ENCODE data around the gene CHST14.

Gene CHST14, protein sequence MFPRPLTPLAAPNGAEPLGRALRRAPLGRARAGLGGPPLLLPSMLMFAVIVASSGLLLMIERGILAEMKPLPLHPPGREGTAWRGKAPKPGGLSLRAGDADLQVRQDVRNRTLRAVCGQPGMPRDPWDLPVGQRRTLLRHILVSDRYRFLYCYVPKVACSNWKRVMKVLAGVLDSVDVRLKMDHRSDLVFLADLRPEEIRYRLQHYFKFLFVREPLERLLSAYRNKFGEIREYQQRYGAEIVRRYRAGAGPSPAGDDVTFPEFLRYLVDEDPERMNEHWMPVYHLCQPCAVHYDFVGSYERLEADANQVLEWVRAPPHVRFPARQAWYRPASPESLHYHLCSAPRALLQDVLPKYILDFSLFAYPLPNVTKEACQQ

DNA sequence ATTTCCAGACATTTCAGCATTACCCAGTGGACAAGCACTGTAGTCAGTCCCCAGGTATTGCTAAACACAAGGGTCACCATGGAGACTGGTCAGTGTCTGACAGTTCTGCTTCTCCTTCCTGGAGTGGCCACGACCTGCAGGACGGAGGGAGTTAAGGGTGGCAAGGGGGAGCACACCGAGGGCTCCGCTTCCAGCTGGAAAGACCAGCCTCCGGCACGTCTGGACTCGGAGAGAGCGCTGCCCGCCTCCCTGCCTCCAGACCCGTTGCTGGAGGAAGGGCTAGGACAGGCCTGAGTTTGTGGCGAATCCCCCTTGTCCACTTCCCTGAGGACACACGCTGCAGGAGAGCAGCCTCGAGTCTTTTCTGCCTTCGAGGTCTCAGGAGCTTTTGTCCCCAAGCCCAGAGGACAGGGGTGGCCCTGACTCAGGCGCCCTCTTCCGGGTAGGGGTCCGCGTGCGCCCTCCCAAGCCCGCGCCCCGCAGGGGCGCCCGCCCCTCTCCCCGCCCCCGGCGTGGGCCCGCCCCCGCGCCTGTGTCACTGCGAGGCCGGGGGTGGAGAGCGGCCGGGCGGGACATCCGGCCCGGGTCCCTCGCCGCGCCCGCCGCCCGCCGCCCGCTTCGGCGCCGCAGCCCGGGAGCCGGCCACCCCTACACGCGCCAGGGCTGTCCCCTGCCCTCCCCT is at the start of gene CHST14:
CHST14 (plus strand) TSS at position 562 of the 682 bp plus-strand sequence. CDS start 230 bp downstream, outside the sequence.
- DNase-seq (ENCODE audit: low read depth), result peak; percentile 51

DNA sequence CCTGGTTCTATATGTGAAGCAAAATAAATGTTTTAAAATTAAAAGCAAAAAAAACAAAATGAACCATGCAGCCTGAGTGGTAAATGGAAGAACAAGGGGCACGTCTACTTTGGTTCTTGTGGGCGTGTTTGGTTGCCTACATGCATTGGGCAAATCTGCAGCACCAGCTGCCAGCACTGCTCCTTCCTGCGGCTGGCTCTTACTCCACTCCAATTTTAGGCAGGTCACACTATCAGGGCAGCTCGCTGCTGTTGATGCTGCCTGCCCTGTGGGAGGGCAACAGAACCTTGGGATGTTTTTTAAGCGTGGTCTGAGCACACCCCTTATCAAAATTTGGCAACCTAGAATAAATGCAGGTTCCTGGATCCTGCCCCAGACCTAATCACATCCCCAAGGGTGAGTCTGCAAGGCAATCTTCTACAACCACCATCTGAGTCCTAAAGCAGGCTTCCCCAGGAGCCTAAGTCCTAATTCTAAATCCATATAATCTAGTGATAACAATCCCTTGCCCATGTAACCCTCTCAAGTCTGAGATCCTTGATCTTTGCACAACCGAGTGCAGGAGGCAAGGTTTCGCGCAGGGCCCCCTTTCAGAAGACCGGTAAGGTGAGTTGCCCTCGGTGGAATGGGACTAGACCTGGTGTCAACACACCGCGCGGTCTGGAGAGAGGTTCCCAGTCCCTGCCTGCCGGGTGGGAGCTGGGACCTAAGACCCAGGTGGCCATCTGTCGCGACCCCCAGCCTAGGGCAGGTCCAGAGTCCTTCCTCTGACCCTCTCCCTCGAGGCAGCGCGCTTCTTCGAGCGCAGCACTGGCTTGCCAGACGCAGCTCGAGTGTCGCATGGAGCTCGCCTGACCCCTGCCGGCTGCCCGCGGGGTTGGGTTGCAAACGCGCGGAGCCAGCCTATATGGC is 49.3 kb upstream of the CHST14 start:
- DNase-seq (ENCODE audit: low read depth), result peak; percentile 62

DNA sequence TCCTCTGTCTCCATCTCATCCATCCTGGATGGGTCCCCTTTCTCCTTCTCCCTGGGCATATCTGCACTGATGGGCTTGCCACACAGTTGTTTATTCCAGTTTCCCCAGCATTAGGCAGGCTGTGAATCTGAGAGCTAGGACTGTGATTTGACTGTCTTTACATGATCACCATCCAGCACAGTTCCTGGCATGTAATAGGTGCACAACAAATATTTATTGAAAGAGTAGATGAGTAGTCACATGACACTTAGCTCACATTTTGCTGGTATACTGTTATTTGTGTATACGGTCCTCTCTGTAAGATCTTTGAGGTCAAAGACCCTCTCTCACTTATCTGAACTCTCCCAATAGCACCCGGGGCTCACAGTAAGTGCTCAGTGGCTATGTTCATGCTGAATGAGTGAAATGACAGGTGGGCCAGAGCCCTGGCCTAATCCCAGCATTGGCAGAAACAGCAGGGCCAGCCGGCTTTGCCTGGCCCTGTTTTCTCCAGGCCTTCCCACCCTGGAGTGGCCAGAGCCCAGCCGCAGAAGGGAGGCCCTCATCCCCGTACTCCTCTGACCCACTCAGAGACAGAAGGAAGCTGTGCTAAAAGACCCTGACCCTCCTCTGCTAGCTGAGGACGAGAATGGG is 46.2 kb upstream of the CHST14 start:
- no peak for DNase-seq (ENCODE audit: low read depth)

DNA sequence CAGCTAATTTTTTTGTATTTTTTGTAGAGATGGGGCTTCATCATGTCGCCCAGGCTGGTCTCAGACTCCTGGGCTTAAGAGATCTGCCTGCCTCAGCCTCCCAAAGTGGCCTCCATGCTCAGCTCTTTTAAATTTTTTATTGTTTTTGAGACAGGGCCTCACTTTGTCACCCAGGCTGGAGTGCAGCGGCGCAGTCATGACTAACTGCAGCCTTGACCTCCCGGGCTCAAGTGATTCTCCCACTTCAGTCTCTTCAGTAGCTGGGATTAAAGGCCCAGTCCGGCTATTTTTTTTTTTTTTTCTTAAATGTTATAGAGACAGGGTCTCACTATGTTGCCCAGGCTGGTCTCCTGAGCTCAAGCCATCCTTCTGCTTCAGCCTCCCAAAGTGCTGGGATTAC is 45.1 kb upstream of the CHST14 start:
- no peak for DNase-seq (ENCODE audit: low read depth)

DNA sequence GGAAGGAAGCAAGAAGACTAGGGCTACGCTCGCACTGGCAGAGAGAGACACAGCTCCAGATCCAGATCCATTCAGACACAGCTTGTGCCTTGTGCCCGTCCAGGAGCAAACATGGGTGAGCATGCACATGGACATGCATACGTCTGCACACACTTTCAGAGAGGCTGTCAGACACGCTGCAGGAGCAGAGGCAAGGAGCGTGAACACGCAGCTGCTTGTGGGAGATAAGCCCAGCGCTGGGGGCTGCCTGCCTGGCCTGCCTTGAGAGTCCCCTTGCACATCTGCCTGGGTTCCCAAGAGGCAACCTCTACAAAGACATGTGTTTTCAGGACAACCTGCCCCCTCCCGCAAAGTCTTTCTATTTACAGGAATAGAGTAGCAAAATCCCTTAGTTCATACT is 43.6 kb upstream of the CHST14 start:
- DNase-seq (ENCODE audit: low read depth), result no peak

DNA sequence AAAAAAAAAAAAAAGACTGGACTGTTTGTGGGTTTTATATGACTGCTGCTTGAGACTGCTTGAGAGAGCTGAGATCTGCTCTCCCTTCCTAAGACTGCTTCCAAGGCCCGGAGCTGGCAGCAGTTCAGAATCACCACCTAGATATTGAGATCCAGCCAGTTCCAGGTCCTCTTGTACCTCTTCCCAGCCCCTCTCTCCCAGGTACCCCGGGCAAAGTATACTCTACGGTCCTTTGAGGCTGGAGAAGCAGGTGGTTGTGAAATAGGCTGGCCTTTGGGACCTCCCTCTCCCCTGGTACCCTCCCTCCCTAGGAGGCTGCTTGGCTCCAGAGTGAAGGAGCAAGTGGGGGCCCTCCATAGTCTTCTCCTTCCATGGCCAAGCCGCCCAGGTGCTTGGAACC is 42.6 kb upstream of the CHST14 start:
- no peak for DNase-seq (ENCODE audit: low read depth)

DNA sequence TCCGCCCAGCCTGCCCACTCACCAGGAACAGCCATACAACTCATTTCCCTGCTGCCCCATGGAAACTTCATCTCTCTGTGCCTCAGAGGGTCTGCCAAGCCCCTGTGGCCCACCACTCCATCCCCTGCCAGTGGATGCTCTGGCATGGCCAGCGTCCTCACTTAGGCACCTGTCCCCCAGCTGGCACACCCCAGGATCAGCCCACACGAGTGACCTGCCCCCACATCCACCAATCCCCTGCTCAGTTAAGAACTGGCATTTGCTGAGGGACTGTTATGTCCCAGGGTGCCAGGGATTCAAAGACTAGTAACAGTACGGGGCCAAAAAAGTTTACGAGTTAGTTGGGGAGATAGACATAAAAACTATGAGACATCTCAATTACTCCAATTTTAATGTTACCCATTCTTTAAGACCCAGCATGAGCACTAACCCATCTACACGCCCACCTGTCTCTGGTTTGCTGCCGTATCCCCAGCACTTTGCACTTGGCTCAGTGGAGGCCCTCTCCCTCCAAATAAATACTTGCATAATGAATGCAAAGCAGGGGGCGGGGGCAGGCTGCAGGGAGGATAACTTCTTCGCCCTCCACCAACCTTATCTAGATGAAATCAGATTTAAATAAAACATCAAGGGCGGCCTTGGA is 41.6 kb upstream of the CHST14 start:
- DNase-seq (ENCODE audit: low read depth), result no peak

DNA sequence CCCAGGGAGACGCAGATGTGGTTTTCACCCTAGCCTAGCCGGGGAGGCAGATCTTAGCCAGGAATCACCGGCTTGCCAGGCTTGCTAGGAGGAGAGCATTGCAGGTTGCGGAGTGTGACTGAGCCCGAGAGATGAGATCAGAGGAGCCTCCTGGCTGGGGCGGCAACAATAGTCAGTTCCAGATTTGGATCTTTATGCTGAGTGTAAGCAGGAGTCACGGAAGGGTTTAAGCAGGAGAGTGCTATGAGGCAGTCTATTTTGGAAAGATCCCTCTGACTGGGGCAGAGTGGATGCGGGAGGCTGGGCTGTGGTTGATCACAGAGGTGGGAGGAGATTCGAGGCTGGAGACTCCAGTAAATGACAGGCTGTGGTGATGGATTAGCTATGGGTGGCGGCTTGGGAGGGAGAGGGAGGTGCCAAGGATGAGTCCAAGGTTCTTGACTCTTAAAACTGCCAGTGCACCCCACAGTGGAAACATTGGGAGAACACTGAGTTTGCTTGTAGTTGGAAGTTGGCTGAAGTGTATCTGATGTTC is 40.4 kb upstream of the CHST14 start:
- no peak for DNase-seq (ENCODE audit: low read depth)

DNA sequence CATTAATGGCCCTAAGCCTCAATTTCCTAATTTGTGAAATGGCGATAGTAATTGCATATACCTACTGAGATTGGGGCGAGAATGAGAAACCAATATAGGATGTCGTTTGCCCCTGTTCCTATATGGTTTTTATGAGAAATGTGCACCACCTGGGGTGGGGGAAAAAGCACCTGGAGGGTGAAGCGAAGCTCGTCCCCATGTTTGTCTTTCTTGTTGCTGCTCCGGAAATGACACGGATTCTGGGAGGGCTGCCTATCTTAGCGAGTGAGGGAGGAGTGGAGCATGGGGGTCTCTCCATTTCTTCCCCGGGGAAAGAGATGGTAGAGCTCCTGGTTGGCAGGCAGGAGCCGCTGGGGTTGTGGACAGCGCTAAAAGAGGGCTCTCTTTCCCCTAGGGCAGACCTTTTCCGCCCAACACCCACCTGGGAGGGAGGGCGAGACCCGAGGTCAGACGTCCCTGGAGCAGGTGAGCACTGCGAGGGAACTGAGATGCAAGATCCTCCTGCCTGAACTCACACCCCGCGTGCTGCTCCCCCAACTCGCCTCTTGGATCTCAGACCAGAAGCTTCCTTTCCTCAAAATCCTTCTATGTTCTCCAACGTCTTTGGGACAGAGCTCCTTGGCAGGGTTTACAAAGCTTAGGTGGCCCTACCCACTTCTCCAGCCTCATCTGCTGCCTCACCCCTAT is 35.6 kb upstream of the CHST14 start:
- DNase-seq (ENCODE audit: low read depth), result no peak

DNA sequence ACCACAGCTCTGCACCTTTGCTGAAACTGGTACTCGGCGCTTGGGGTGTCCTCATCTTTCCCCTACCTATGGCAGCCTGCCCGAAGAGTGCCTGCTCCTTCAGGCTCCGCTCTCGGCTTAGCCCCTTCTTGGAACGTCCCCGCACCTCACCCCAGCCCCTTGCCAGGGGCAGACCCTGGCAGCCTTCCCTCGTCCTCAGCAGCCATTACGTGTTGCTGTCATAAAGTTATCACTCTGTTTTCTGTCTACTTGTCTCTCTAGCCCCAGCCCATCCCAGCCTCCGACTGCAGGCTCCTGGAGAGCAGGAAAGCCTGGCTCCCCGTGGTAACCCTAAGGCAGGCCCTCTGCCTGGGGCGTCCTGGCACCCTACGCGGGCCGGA is 35.1 kb upstream of the CHST14 start:
- DNase-seq (ENCODE audit: low read depth), result no peak

DNA sequence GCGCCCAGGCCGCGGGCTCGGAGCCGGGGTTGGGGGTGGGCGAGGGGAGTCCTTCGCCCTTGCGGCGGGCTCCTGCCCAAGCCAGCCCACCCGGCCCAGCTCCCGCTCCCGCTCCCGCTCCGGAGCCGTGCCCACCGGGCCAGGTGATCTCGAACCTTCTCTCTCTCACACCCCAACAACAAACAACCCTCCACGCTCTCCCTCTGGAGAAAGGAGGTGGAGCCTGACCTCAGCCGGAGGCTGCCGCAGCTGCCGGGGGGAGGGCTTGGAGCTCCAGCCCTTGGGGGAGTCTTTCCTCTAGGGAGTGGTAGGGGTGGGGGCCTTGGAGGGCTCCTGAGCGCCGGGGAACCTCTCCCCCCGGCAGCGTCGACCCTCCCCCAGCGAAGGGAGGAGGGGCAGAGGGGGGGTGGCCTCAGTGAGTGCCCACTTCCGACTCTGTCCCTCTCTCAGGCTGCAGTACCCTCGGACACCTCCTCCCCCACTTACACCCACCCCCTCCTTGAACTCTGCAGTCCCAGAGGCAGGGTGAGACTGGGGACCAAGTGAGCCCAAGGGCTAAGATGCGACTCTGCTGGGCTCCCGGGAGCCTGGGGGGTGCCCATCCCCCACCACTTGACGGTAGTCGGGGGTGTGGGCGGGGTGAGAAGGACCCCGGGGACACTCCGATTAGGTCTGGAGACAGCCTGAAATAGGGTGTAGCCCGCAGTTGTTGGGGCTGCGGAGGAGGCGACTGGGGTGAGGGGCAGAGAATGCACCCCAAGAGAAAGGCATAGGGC is 34.5 kb upstream of the CHST14 start:
- no peak for DNase-seq (ENCODE audit: low read depth)

DNA sequence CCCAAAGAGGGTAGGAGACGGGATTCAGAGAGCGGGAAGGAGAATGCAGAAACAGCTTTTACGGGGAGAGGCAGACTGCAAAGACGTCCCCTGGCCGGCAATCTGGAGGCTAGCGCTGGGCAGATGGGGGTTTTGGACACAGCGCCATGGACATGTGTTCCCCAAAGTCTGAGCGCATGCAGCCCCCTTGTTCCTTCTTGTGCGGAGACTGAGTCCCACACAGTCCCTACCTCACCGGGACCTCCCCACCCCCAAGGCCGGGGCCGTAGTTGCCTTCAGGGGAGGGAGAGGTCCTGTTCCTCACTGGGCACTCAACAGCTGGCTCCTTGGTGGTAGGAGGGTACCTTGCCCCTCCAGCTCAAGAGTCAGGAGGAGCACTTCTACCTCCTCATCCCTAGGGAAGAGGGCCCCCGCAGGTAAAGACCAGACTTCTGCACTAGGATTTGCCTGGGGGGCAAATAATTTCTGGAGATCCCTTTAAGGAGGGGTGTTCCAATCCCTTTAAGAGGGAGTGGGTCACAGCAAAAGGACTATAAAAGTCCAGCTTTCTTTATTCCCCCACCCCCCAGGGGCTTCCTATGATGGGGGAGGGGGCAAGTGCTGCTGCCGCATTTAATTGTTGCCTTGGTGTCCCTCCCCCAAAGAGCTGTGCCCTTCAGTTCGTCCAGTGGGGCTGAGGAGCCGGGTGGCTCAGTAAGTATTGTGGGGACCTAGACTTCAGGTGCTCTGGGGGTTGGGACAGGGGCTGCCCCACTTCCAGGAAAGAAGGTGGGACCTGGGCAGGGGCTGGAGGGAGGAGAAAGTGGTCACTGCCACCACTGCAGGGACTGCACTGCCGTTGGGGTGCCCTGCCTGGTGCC is 33.7 kb upstream of the CHST14 start:
- DNase-seq (ENCODE audit: low read depth), result no peak

DNA sequence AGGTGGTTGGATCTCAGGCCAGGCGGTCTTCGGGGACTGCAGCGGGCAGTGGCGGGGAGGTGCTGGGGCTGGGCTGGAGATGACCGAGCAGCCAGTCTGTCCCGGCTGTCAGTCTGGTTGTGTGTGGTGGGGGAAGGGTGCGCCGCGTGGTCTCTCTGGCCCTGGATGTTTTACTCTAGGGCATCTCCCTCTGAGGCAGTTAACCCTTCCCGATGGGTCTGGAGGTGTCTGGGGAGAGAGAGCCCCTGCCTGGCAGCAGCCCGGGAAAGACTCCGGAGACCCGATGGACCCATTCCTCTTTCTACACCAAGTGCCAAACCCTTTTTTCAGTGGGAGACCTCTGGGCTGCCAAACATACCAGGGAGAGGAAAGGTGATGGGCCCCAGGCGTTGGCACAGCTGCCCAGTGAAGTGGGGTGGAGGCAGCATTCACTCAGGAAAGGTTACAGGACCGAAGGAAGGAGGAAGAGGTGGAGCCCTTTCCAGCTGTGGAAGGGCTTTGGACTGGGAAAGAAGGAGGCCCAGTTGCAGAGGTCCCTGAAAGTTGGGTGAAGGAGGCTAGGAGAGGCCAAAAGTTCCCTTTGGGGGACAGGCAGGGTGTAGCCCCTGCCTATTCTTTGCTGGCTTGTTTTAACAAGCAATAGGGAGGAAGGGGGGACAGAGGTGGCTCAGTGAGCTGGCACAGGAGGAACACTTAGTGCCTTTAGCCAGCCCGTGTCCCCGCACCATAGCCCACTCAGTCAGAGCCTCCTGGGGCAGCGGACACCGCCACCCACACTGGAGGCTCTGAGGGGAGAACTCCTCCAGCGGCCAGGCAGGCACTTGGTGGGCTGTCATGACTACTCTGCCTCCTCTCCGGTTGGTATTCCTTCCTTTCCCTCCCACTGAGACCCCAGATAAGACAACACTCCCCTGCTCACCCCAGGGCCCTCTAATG is 32.8 kb upstream of the CHST14 start:
- DNase-seq (ENCODE audit: low read depth), result no peak

DNA sequence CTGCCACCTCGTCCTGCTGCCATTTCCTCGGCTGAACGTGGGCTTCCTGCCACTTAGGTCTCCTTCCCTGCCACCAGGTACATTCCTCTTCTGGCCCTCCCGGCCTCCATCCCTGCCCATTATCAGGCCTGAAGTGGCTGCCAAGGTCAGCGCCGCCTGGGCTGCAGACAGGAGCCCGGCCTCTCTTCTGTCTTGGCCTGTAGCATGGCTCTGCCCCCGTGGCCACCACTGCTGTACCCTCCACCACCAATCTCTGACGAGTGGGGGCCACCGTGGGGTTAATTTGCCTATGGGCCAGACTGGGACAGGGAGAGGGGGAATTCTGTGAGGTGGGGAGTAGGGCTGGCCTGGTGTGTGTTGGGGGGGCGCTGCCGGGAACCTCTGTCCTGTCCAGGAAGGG is 32.1 kb upstream of the CHST14 start:
- DNase-seq (ENCODE audit: low read depth), result no peak

DNA sequence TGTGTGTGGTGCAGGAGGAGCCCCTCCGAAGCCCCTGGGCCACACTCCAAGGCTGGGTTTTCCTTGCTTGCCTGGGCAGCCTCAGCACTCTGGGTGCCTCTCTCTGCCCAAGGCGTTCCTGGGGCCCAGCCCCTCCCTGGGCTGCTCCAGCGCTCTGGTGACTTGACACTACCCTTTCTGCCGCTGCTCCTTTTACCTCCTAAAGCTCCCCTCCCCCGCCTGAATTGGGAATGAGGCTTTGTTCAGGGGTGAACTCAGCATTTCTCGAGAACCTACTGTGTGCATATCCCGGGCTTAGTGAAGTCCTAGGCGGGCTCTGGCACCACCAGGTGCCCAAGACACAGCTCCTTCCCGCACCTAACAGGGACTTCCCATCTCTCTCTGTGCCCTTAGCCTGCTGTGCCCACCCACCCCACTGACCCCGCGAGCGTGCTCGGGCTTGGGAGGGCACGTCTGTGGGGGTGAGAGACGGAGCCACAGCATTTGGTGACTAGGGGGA is 31.3 kb upstream of the CHST14 start:
- no peak for DNase-seq (ENCODE audit: low read depth)

DNA sequence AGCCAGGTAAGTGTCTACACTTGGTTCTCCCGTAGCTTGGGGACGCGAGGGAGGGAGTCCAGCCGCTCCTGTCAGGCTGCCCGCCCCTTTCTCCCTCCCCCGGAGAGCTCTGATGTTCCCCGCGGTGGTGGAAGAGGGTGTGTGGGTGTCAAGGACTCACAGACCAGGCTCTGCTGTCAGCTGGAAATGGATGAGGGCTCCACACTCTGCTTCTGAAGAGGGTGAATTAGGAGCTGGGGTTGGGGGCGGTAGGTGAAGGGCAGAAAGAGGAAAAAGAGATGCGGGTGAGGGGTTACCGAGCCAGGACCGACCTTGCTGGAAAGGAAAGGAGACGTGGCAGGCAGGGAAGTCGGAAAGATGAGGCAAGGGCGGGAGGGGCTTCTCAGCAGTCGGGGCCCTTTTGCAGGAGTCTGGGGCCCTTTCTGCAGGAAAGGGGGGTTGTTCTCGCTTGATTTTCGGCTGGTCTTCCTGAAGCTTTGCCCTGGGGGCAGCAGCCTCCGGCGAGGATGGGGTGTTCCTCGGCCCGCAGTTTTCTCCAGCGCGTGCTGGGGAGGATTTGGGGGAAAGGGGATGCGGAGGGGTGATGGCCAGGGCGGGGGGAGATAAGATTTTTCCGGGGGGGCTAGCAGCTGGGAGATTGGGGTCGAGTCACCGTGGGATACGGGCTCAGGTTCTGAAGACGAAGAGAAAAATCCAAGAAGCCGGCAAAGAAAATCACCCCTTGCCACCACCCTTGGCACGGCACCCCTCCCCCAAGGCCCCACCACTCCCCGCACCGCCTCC is 30.6 kb upstream of the CHST14 start:
- DNase-seq (ENCODE audit: low read depth), result no peak
